ENCODE results near the gene DCUN1D2. TPM values are rescaled to one million over a fixed set of nuclear protein-coding genes. Genes with fewer than 3 reads are reported as not detected.

Gene DCUN1D2
- total RNA-seq, 1 donor from 2014 or later: 17.0 TPM

- H3K36me3 Mint-ChIP-seq (ENCODE audit: low read depth): peaks cover 3% of the 10 kb centered on the region
- H3K4me3 Mint-ChIP-seq (ENCODE audit: unreplicated experiment): no peak overlapping the region
- no peak for DNase-seq (ENCODE audit: low spot score)
- H3K27me3 Mint-ChIP-seq (ENCODE audit: low read depth): no peaks in the 10 kb centered on the region
- H3K4me1 Mint-ChIP-seq (ENCODE audit: low read depth): no peaks in the 10 kb centered on the region
- H3K9me3 Mint-ChIP-seq (ENCODE audit: low read depth): no peaks in the 10 kb centered on the region
- TF ChIP-seq CTCF (IDR thresholded peaks at IDR 0.05): no peak
- H3K27ac Mint-ChIP-seq (ENCODE audit: unreplicated experiment): no peak overlapping the region
Measured at GRCh38 chr13:113433391-113433916, 57.1 kb downstream of the DCUN1D2 start.

- no peaks in the 10 kb centered on the region for H3K27me3 Mint-ChIP-seq (ENCODE audit: low read depth)
- peak; percentile 77 for DNase-seq (ENCODE audit: low spot score)
- H3K4me1 Mint-ChIP-seq (ENCODE audit: low read depth): peaks cover 8% of the 10 kb centered on the region
- peaks cover 3% of the 10 kb centered on the region for H3K36me3 Mint-ChIP-seq (ENCODE audit: low read depth)
- H3K27ac Mint-ChIP-seq (ENCODE audit: unreplicated experiment): no peak overlapping the region
- no peak overlapping the region for H3K4me3 Mint-ChIP-seq (ENCODE audit: unreplicated experiment)
- TF ChIP-seq CTCF (IDR thresholded peaks at IDR 0.05): no peak
- H3K9me3 Mint-ChIP-seq (ENCODE audit: low read depth): no peaks in the 10 kb centered on the region
Measured at GRCh38 chr13:113432506-113433270, 57.8 kb downstream of the DCUN1D2 start.

GRCh38 chr13:113431171-113431570, 59.3 kb downstream of the DCUN1D2 start:
- H3K27ac Mint-ChIP-seq (ENCODE audit: unreplicated experiment): no peak overlapping the region
- peaks cover 15% of the 10 kb centered on the region for H3K4me1 Mint-ChIP-seq (ENCODE audit: low read depth)
- peak; percentile 82 for DNase-seq (ENCODE audit: low spot score)
- no peak overlapping the region for H3K4me3 Mint-ChIP-seq (ENCODE audit: unreplicated experiment)
- H3K9me3 Mint-ChIP-seq (ENCODE audit: low read depth): no peaks in the 10 kb centered on the region
- peaks cover 3% of the 10 kb centered on the region for H3K36me3 Mint-ChIP-seq (ENCODE audit: low read depth)
- TF ChIP-seq CTCF (IDR thresholded peaks at IDR 0.05): no peak
- H3K27me3 Mint-ChIP-seq (ENCODE audit: low read depth): no peaks in the 10 kb centered on the region

- H3K27ac Mint-ChIP-seq (ENCODE audit: unreplicated experiment): no peak overlapping the region
- H3K9me3 Mint-ChIP-seq (ENCODE audit: low read depth): no peaks in the 10 kb centered on the region
Measured at GRCh38 chr13:113430378-113431110, 60.0 kb downstream of the DCUN1D2 start.

More at GRCh38 chr13:113430378-113431110, 60.0 kb downstream of the DCUN1D2 start:
- Mint-ChIP-seq H3K4me3 (ENCODE audit: unreplicated experiment) (no peak overlapping the region), H3K27me3 (ENCODE audit: low read depth) (no peaks in the 10 kb centered on the region), H3K4me1 (ENCODE audit: low read depth) (peaks cover 15% of the 10 kb centered on the region), H3K36me3 (ENCODE audit: low read depth) (peaks cover 3% of the 10 kb centered on the region)
- DNase-seq (ENCODE audit: low spot score): peak; percentile 82
- no peak for TF ChIP-seq CTCF (IDR thresholded peaks at IDR 0.05)

Data from chondrocyte (in vitro differentiated cells).